Liver (tissue), 3 donors: Measurements from ENCODE around the gene BANK1.

Source experiments
- EGR1 ChIP-seq, 2 donors: IDR thresholded peaks; 2 replicates each; pipeline ENCODE4 v1.6.1; 2016 to 2018; ENCODE audit warnings: antibody characterized with exemption in 2 of 2, low read depth in 2 of 2
- FOXA1 ChIP-seq: IDR thresholded peaks from 2 replicates; pipeline ENCODE4 v1.6.1; 2016; ENCODE audit warnings: antibody characterized with exemption
- GABPA ChIP-seq, 2 donors: IDR thresholded peaks in 1 of 2; conservative IDR thresholded peaks in 1 of 2; 2 replicates each; pipeline ENCODE4 v1.6.1; 2016; ENCODE audit warnings: antibody characterized with exemption in 2 of 2, mild to moderate bottlenecking in 1 of 2, moderate library complexity in 1 of 2
- HNF4A ChIP-seq, 2 donors: conservative IDR thresholded peaks; 2 replicates each; pipeline ENCODE4 v1.6.1; 2016; ENCODE audit warnings: antibody characterized with exemption in 2 of 2, mild to moderate bottlenecking in 2 of 2
- JUND ChIP-seq, 2 donors: IDR thresholded peaks; 2 replicates each; pipeline ENCODE4 v1.6.1; 2016; ENCODE audit warnings: antibody characterized with exemption in 2 of 2
- NR2F2 ChIP-seq: IDR thresholded peaks from 2 replicates; pipeline ENCODE4 v1.6.1; 2016; ENCODE audit warnings: antibody characterized with exemption
- RAD21 ChIP-seq, 2 donors: IDR thresholded peaks; 2 replicates each; pipeline ENCODE4 v1.6.1; 2016; ENCODE audit warnings: antibody characterized with exemption in 2 of 2, mild to moderate bottlenecking in 2 of 2
- TAF1 ChIP-seq: conservative IDR thresholded peaks from 2 replicates; pipeline ENCODE4 v1.6.1; 2016; ENCODE audit warnings: antibody characterized with exemption, mild to moderate bottlenecking
- YY1 ChIP-seq: IDR thresholded peaks from 2 replicates; pipeline ENCODE4 v1.6.1; 2016; ENCODE audit warnings: antibody characterized with exemption, mild to moderate bottlenecking
- TF ChIP-seq, protein P1 (sequence below): fragments of 150-350 bp; IDR thresholded peaks from 2 replicates; pipeline ENCODE4 v1.5.1; 2017; ENCODE audit warnings: improper control_type of control experiment, low read depth, low read length; ENCODE audit not compliant: missing input control
- TF ChIP-seq, protein P2 (sequence below): IDR thresholded peaks from 2 replicates; pipeline ENCODE4 v1.6.1; 2016; ENCODE audit warnings: antibody characterized with exemption, mild to moderate bottlenecking
- TF ChIP-seq, protein P3 (sequence below): IDR thresholded peaks from 2 replicates; pipeline ENCODE4 v1.6.1; 2016; ENCODE audit warnings: antibody characterized with exemption
- donor health status: healthy.
- donor health status: healthy.

DNA sequence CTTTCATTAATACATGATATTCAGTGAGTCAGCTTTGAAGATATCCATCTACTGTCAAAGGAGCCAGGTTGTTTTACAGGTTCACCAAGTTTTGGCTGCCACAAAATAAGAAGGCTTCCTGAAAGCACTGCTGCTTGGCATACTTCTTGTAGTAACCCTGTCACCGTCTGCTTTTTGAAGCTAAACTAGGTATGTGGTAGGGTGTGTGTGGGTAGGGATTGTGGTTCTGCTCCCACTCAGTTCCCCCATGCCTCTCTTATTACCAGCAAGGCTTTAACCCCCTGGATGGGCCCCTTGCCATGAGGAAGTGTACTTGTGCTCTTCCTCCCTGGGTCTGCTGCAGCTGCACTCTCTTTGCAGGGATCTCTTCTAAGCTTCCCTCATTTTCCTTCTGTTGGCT lies 191.2 kb downstream of the BANK1 start:
- TF ChIP-seq, protein P1, sequence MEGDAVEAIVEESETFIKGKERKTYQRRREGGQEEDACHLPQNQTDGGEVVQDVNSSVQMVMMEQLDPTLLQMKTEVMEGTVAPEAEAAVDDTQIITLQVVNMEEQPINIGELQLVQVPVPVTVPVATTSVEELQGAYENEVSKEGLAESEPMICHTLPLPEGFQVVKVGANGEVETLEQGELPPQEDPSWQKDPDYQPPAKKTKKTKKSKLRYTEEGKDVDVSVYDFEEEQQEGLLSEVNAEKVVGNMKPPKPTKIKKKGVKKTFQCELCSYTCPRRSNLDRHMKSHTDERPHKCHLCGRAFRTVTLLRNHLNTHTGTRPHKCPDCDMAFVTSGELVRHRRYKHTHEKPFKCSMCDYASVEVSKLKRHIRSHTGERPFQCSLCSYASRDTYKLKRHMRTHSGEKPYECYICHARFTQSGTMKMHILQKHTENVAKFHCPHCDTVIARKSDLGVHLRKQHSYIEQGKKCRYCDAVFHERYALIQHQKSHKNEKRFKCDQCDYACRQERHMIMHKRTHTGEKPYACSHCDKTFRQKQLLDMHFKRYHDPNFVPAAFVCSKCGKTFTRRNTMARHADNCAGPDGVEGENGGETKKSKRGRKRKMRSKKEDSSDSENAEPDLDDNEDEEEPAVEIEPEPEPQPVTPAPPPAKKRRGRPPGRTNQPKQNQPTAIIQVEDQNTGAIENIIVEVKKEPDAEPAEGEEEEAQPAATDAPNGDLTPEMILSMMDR = no peak
- TF ChIP-seq, protein P2, sequence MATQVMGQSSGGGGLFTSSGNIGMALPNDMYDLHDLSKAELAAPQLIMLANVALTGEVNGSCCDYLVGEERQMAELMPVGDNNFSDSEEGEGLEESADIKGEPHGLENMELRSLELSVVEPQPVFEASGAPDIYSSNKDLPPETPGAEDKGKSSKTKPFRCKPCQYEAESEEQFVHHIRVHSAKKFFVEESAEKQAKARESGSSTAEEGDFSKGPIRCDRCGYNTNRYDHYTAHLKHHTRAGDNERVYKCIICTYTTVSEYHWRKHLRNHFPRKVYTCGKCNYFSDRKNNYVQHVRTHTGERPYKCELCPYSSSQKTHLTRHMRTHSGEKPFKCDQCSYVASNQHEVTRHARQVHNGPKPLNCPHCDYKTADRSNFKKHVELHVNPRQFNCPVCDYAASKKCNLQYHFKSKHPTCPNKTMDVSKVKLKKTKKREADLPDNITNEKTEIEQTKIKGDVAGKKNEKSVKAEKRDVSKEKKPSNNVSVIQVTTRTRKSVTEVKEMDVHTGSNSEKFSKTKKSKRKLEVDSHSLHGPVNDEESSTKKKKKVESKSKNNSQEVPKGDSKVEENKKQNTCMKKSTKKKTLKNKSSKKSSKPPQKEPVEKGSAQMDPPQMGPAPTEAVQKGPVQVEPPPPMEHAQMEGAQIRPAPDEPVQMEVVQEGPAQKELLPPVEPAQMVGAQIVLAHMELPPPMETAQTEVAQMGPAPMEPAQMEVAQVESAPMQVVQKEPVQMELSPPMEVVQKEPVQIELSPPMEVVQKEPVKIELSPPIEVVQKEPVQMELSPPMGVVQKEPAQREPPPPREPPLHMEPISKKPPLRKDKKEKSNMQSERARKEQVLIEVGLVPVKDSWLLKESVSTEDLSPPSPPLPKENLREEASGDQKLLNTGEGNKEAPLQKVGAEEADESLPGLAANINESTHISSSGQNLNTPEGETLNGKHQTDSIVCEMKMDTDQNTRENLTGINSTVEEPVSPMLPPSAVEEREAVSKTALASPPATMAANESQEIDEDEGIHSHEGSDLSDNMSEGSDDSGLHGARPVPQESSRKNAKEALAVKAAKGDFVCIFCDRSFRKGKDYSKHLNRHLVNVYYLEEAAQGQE = no peak
- TF ChIP-seq TAF1 = no peak
- TF ChIP-seq FOXA1 = no peak
- TF ChIP-seq RAD21 (IDR thresholded peaks at IDR 0.05) = no peak
- no peak for TF ChIP-seq EGR1 (IDR thresholded peaks at IDR 0.05; ENCODE audit: low read depth in 2 of 2)
- TF ChIP-seq YY1 = no peak
- no peak for TF ChIP-seq HNF4A (conservative IDR thresholded peaks at IDR 0.05)
- no peak for TF ChIP-seq JUND (IDR thresholded peaks at IDR 0.05)
- TF ChIP-seq NR2F2 = no peak
- no peak for TF ChIP-seq GABPA (IDR thresholded peaks at IDR 0.05 in 1 of 2, conservative IDR thresholded peaks at IDR 0.05 in 1 of 2)
- TF ChIP-seq, protein P3, sequence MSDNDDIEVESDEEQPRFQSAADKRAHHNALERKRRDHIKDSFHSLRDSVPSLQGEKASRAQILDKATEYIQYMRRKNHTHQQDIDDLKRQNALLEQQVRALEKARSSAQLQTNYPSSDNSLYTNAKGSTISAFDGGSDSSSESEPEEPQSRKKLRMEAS = no peak
